Activated CD8-positive, alpha-beta memory T cell treated with anti-CD3 and anti-CD28 coated beads for 4 hours (primary cell): ENCODE results near the gene GRAMD1A.

Experiments used
- DNase-seq, 2 donors: peaks; one replicate each; pipeline ENCODE4 v3.0.0-alpha.2; 2020; ENCODE audit warnings: low read depth in 2 of 2

Gene GRAMD1A

GRCh38 chr19:35074426-35075201 is 74.5 kb downstream of the GRAMD1A start:
- no peak for DNase-seq

- no peak for DNase-seq
These were observed 75.3 kb downstream of the GRAMD1A start for GRCh38 chr19:35075202-35076025.

- DNase-seq, result no peak
These were observed 75.9 kb downstream of the GRAMD1A start for GRCh38 chr19:35076026-35076370.
